HG03108 (cell line): ENCODE measurements around the gene XRCC3.

ENCODE experiments used
- ATAC-seq: cut with Tn5 transposase; IDR thresholded peaks from one replicate; pipeline ENCODE4 v1.9.1; 2021; ENCODE audit warnings: moderate library complexity; ENCODE audit not compliant: unreplicated experiment

XRCC3 gene

GRCh38 chr14:103695296-103696069 lies 19.8 kb downstream of the XRCC3 start:
- no peak for ATAC-seq

- ATAC-seq = no peak
Measured at GRCh38 chr14:103694572-103695026, 20.7 kb downstream of the XRCC3 start.

DNA sequence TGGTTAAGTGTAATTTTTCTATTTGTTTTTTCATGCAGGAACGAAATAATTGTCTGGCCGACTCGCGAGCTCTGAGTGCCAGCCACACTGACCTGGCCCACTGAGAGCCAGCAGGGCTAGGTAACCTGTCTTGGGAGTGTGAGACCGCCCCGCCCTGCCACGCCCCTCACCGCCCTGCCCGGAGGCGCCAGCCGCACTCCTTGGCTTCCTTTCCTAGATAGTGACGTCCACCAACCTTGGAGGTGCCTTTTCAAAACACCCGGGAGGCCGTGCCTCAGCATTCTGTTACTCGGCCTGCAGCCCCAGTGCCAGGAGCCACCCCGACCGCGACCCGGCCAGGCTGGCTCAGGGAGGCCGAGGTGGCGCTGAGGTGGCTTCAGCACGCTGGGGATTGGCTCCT lies 21.7 kb downstream of the XRCC3 start:
- no peak for ATAC-seq

- no peak for ATAC-seq
Measured at GRCh38 chr14:103692871-103693270, 22.4 kb downstream of the XRCC3 start.

DNA sequence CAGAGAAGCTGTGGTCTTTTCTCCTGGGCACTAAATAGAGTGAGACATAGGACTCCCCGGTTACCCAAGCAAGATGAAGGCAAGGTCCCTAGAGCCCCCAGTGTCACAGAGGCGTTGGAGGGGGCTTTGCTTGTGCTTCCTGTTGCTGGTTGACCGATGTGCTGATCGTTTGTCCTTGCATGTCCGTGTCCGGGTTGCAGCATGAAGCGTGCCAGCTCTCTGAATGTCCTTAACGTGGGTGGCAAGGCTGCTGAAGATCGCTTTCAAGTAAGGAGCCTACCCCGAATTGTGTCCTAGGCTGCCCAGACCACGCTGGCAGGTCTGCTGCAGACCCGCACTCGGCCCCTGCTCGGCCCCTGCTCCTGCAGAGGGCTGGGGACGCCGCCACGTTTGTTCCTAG lies 23.1 kb downstream of the XRCC3 start:
- peak; percentile 3 for ATAC-seq

GRCh38 chr14:103691655-103692054 lies 23.6 kb downstream of the XRCC3 start:
- peak; percentile 59 for ATAC-seq

GRCh38 chr14:103690332-103690731 lies 24.9 kb downstream of the XRCC3 start:
- no peak for ATAC-seq

GRCh38 chr14:103688906-103689902 lies 26.0 kb downstream of the XRCC3 start:
- ATAC-seq = peak; percentile 42

DNA sequence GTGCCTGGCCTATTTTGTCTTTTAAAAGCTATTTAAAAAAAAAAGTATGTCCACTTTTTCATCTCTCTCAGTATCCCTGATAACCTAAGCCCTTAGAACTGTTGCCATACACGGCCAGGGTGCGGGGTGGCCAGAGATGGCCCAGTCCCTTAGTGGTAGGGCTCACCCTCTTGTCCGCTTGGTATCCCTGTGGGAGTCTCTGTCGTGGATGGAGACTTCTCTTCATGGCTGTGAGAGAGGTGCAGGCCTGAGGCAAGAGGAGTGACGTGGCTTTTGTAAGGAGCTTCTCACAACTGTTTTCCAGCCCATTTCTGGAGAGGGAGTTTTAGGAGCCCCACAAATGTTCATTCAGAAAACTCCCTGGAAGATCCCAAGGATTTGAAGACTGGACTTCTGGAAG lies 26.8 kb downstream of the XRCC3 start:
- no peak for ATAC-seq

GRCh38 chr14:103687712-103688111 lies 27.5 kb downstream of the XRCC3 start:
- ATAC-seq = no peak

- no peak for ATAC-seq
Measured at GRCh38 chr14:103686831-103687485, 28.3 kb downstream of the XRCC3 start.

DNA sequence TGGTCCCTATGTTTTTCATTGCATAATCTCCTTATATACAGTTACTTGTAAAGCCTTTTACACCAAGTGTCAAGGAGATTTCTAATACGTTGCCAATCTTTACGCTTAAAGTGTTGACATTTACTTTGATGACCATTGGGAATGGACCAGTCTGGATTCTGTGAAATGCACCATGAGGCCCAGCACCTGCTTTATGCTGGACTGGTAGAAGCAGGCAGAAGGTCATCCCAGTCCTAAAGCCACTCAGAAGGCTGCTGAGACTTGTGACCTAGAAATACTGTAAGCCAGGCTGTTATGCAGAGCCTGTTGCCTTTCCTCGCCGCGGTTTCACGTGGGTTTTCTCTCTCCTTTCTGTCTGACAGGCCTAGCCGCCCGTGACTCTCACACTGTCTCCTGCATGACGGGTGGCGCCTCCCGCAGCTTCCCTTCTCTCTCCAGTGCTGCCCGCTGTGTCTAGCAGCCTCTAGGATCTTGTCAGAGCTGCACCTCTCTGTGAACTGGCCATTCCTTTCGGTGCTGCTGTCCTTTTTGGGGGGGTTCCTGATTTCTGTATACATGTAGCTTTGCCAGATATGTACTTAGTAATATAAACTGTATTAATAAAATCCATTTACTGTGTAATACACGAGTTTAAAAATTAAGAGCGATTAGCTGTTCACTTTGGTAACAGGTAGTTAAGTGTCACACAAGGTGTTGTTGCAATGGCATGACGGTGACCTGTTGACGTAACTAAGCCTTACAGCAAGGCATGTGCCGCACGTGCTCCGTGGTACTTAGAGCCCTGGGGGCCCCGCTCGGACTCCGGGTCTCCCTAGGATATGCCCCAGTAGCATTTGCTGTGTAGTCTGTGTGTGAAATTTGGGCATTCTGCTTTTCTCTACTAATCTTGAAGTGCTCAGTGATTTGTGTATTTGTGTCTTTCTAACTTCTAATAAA lies 29.7 kb downstream of the XRCC3 start:
- no peak for ATAC-seq

DNA sequence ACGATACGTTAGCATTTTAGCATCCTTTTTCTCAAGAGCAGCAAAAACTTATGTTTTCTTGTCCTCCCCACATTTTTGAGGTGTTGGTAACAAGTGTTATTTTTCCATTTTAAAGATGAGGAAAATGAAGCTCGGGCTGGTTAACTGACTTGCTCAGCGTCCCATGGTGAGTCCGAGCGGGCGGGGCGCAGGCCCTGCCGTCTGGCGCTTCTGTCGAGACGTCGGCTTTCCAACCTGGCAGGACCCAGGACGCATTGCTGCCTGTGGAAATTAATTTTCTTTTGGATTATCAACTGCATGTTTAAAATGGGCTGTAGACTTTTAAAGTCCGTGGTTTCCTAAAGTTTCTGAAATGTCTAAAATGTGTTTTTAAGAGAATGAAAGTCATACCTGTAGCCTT lies 30.4 kb downstream of the XRCC3 start:
- no peak for ATAC-seq

- ATAC-seq = no peak
Measured at GRCh38 chr14:103684471-103684870, 30.8 kb downstream of the XRCC3 start.

DNA sequence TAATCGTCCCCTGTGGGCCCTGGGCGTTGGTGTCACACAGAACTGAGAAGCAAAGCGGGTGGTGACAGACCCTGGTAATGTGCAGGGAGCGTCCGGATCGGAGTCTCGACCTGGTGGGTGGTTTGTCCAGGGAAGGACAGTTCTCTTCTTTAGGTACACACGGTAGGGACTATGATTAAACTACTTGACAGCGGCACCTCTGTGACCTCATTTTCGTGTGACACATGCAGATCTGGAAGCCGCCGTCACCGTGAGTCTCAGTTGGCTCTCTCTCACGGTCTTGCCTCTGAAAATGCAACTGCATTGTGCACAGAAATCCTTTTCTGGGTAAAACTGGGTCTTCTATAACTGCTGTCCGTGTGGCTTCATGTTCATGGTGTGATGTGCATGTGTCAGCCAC lies 32.1 kb downstream of the XRCC3 start:
- no peak for ATAC-seq

GRCh38 chr14:103680491-103681231 lies 34.6 kb downstream of the XRCC3 start:
- ATAC-seq = no peak

DNA sequence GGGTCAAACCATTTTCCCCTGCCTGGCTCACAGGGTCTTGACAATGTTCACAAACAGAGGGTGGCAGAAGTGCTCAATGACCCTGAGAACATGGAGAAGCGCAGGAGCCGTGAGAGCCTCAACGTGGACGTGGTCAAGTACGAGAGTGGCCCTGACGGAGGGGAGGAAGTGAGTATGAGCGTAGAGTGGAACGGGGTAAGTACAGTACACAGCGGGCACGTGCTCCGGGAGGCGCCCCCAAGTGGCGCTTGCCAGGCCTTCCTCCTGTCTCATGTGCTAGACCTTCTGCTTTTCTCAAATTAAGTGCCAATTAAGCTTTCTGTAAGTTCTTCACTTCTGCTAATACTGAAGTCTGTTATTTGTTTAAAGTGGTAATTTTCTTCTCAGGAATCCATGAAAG lies 35.9 kb downstream of the XRCC3 start:
- ATAC-seq = no peak

GRCh38 chr14:103676881-103677675 lies 38.2 kb downstream of the XRCC3 start:
- no peak for ATAC-seq

GRCh38 chr14:103675957-103676356 lies 39.3 kb downstream of the XRCC3 start:
- no peak for ATAC-seq
